Occipital lobe (tissue), 2 donors: Measurements from ENCODE around the gene TNPO2. TPM values are rescaled to one million over a fixed set of nuclear protein-coding genes. Genes with fewer than 3 reads are reported as not detected.
A peak's percentile ranks its signal among the peaks of the same experiment; 100 is the strongest.
"Not testable (repeated sequence)": the region's sequence is repeated elsewhere in the genome, so short reads cannot be mapped to it uniquely, and the experiment has no call there.

Experiments
- DNase-seq: peaks from one replicate; lab custom pipeline; 2025; lab: John Stamatoyannopoulos, UW
- total RNA-seq: library from RNA; depleted of rRNA; stranded (reverse); fragments of >200 nt; gene quantifications from one replicate; pipeline ENCODE4 v1.2.3, GENCODE V29; 2014

Gene TNPO2
- total RNA-seq, 1 donor from 2014 or later = 54.0 TPM

DNA sequence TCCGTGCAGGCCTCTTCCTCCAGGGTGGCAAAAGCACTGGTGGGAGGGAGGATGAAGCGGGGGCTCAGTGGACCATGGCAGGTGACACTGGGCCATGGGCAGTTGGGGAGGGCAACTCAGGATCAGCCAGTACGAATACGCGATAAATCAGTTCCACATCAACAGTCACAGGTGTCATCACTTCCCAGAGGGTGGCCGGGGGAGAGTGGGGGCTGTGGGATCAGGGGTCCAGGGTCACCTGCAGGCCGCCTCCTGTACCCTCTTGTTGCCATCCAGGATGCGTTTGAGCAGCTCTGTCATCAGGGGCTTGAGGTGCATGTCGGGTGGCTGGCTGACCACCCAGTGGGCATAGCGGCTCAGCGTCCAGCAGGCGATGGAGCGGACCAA is 17.4 kb downstream of the TNPO2 start:
- DNase-seq = no peak

DNA sequence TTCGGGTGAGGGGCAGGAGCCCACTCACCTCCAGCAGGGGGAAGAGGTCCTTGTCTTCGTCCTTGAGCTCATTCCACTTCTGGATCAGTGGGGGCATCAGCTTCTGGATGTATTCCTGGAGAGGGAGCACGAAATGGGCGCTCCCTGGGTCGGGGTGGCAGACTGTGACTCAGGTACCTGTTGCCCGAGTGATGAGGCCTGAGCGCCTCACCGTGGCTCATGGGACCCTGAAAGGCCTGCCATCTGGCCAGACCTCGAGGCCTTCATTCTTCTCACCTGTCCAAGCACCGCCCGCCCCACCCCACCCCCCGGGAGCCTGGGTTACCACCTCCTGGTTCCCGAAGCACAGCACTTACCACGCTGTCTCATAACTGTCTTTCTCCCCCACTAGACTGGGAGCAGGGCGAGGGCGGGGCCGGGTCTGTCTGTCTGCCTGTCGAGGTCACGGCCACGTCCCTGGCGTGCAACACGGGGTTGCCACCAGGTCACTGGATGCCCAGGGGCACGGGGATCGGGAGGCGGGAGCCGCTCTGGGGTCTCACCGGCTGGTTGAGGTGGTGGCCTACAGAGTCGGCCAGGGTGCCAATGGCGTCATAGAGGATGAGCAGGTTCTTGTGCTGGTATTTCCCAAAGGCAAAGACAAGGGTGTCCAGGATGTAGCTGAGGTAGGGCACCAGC is 17.9 kb downstream of the TNPO2 start:
- DNase-seq = no peak

DNA sequence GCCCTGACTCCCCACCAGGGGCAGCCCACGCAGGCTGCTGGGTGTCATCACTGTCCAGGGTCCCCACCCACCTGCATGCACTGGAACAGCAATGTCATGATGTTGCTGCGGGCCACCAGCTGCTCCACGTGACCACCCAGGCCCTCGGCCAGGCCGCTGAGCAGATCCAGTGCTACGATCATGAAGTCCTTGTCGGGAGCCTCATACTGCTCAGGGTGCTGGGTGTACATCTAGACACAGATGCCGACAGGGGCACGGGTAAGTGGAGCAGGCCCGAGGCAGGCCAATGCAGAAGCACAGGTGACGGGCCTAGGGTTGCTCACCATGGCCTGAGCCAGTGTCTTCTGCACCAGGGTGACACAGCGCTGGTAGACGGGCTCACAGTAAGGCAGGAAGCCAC is 18.6 kb downstream of the TNPO2 start:
- DNase-seq = no peak

DNA sequence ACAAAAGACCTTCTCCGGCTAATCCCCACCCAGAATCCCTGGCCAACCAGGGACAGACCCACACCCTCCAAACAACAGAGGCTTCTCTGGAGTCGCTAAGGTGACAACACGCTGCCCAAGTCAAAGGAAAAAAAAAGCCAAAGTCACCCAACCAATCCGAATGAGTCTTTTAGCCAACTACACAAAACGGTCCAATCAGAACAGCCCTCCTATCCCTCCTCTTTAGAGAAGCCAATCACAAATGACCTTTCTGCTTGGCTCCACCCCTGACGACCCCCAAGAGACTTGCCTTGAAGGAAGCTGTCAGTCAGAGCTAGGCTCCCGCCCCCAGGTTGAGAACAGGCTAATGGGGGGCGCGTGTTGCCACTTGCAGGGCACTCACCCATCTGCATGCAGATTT is 20.7 kb downstream of the TNPO2 start:
- DNase-seq = no peak

DNA sequence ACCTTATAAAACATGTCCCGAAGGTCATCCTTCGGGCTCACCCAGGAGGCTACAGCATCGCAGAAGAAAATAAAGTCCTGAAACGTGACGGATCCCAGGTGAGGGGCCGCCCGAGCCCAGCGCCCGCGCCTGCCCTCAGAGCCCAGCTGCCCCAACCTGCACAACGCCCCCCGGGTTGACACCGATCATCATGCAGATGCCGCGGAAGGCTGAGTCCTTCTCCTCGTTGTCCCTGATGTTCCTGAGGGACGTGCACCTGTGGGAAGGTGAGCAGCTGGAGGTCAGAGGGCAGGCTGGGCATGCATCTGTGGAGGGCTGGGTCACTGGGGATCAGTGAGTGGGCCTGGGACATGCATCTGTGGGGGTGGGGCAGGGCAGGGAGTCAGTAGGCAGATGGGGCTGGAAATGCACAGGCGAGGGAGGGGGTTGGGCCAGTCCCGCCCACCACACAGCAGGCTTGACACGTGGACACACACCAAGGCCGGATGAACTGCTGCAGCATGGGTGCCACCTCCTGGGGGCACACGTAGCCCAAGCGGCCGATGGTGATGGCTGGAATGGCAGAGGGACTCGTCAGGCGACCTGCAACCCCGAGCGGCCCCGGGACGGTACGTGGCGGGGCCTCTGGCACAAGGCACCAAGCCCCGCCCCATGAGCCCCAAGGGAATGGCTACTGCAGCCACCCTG is 22.0 kb downstream of the TNPO2 start:
- no peak for DNase-seq

DNA sequence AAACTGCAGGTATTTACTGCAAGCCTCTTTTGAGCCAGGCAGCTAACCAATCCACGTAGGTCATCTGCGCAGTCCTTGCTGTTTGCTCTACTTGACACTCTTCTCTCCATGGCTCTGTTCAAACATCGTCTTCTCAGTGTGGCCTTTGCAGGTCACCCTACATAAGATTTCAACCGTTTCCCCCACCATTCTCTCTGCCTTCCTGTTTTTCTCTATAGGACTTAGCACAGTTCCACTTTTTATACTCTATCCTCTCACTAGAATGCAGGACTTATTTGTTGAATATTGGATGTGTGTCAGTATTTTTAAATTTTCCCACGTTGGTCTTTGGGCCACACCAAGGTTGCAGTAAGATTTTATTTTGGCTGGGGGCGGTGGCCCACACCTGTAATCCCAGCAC is 25.6 kb downstream of the TNPO2 start:
- no peak for DNase-seq

DNA sequence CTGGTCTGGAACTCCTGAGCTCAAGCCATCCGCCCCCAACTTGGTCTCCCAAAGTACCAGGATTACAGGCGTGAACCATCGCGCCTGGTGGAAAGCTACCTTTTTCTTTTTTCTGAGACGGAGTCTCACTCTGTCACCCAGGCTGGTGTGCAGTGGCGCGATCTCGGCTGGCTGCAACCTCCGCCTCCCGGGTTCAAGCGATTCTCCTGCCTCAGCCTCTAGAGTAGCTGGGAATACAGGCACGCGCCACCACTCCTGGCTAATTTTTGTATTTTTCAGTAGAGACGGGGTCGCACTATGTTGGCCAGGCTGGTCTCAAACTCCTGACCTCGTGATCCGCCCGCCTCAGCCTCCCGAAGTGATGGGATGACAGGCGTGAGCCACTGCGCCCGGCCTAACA is 26.3 kb downstream of the TNPO2 start:
- DNase-seq = not testable (repeated sequence)

DNA sequence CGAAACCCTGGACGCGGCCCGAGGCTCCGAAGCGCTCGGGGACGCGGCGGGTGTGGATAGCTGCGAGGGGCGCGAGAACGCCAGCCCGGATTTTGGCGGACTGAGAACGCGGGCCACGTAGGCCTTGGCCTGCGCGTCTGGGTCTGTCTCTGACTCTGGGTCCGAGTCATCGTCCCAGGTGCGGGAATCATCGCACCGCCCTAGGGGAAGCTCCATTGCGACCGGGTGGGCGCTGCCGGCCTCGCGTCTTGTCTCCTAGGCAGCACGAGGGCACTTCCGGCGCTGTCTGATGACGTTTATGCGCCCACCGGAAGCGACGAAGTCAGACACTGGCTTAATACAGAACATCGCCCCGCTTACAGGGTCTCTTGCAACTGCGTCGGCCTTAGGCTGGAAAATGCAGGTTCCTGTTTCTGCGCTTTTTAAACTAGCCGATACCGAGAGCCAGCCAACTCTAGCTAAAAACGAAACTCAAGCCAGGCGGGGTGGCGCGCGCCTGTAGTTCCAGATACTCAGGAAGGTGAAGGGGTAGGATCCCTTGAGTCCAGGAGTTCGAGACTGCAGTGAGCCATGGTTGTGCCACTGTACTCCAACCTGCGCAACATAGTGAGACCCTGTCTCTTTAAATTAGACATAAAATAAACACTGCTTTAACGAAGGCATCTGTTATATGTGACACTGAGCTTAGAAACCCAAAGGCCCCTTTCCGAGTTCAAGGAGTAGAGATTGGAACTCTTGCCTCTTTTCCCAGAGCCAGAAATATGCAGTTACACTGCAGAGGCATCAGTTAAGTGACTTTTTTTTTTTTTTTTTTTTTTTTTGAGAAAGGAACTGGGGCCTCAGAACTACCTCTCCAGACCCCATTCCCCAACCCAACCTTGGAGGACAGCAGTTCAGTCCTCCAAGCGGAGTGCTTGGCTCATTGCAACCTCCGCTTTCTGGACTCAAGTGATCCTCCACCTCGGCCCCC is 27.1 kb downstream of the TNPO2 start, which contains the start of gene FBXW9:
Gene FBXW9 (minus strand): TSS at position 266 of the 970 bp plus-strand sequence. CDS start 50 bp downstream, at position 216.
- peak; percentile 91 for DNase-seq

DNA sequence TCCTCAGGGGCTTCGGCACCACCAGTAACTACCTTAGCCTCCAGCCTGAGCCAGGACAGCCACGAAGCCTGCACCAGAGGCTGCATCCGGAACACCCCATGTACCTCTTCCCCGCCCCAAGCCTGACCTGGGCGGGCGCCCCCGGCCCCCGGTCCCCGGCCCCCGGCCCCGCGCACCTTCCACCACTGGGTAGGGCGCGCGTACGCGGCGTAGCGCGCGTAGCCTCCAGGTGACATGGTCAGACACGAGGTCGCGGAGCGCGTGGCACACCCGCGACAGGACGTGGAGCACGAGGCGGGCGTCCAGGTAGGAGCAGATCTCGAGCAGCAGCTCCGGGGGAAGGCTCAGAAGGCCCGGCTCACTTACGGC is 27.8 kb downstream of the TNPO2 start:
- DNase-seq = no peak

DNA sequence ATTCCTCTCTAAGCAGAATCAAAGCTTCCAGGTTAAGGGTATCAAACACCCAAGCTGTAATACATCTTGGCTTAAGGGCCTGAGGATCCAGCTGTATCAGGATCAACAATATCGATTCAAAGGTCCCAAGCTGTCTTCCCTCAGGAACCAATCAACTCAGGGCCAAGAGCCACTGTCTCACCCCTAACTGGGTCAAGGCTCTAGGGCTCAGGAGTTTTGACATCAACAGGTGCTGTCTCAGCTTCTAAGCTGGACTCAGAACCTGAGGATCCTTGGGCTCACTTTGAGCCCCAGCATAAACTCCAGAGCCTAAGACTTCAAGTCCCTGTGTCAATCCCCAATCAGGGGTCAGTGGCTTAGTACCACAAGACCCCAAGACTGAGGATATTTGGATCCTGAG is 28.2 kb downstream of the TNPO2 start:
- DNase-seq = no peak

DNA sequence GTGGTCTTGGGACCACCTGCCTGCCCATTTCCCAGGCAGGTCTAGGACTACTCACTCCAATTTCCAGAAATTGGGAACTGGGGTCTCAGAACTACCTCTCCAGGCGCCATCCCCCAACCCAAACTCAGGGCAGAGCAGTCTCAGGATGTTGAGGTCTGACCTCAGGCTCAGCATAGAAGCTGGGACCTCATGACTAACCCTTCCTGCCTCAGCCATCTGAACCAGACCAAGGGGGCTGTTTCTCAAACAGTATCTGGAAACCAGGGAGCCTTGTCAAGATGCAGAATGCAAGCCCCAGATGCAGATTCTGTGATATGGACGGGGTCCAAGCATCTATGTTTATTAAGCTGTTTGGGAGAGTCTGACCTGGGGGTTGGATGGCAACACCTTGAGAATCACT is 28.6 kb downstream of the TNPO2 start:
- DNase-seq = no peak

DNA sequence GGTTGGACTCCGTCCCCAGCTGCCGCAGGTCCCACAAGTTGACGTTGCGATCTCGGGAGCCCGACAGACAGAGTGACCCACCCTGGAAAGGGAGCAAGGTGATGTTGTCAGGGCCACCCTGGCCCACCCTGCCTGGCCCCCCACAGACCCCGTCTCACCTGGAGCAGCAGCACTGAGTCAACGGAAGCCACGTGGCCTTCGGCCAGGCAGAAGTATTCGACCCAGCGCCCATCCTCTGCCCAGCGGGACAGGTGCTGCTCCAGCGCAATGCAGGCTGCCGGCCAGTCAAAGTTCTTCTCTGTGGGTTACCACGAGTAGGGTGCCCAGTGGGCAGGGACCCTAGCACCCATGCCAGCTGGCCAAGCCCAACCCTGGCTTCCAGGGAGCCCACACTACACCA is 29.1 kb downstream of the TNPO2 start:
- DNase-seq = no peak

DNA sequence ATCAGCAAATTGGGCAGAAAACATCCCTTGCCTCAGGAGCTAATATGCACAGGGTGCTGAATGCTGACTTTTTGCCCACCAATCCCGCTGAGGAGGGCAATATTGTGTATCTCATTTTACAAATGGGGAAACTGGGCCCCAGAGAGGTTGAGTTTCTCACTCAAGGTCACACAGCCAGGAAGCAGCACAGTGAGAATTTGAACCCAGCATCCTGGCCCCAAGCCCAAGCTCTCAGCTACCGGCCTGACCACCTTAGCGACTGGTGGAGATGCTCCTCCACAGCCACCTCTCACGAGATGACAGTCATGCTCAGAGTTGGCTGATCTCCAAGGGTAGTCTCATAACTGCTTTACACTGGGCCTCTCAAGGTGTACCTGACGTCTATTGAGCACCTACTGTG is 30.8 kb downstream of the TNPO2 start:
- DNase-seq = no peak

DNA sequence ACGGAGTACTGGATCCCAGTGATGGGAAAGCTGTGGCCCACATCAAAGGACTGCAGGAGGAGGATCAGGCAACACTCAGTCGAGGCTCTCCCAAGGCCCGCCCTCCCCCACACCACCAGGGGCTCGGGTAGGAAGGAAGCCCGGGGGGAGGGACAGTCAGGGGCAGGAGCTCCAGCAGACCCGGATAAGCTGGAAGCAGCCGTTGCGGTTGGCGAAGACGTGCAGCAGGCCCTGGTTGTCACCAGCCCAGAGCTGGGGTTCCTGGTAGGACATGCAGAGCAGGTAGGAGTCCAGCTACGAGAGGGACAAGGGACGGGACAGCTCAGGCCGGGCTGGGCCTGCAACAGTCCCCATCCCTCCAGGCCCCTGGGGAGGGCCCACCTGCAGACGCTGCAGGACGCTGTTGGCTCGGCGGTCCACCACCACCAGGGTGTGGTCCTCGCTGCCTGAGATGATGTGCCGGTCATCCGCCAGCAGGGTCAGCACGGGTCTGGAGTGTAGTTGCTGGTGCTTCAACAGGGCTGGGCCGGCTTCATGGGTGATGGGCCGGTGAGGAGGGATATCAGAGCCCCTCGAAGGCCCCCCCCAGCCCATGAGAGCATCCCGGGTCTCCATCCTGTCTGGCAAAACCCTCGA is 34.0 kb downstream of the TNPO2 start:
- DNase-seq = no peak

DNA sequence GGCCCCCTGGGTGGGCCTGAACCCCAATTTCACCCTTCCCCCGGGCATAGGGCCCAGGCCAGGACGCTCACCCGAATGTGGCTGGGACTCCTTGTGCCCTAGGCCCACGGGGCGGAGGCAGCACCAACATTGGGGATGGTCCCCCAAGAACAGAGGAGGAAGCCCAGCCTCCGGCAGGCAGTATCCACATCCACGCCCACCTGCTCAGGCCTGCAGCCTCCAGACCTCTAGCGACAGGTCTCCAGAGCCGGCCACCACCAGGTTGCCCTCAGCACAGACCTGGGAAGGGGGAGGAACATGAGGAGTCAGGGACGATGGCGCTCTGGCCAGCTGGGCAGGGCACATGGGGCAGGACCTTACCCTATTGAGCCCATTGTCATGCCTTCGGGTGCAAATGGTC is 34.7 kb downstream of the TNPO2 start:
- DNase-seq = no peak

DNA sequence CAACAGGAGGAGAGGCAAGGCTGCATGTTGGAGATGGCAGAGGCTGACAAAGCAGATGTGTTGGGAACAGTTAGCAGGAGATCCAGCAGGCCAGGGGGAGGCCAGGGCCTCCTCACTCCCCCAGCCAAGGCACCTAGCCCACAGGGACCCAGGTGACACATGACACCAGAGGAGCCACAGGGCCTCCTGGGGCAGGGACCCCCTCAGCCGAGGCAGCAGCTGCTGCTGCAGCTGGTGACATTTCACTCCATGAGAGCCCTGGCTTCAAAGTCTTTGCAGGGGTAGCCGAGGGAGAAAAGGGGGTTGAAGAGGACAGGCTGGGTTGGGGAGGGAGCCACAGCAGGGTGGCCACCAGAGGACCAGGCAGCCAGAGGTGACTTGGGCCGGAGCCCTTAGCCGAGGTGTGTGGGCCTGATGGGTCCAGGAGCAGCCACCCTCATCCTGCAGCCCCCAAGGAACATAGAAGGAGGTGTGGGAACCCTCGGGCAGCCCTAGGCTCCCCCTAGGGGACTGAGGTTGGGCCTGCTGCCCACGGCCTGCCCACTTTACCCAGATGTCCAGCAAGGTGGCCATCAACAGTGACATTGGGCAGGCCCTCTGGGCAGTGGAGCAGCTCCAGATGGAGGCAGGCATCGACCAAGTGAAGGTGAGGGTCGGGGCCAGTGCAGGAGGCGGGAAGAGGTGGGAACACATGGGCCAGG is 36.1 kb downstream of the TNPO2 start, which contains the start of gene GNG14:
Gene GNG14 (plus strand): TSS at position 503 of the 701 bp plus-strand sequence. CDS start 51 bp downstream, at position 554.
- no peak for DNase-seq

DNA sequence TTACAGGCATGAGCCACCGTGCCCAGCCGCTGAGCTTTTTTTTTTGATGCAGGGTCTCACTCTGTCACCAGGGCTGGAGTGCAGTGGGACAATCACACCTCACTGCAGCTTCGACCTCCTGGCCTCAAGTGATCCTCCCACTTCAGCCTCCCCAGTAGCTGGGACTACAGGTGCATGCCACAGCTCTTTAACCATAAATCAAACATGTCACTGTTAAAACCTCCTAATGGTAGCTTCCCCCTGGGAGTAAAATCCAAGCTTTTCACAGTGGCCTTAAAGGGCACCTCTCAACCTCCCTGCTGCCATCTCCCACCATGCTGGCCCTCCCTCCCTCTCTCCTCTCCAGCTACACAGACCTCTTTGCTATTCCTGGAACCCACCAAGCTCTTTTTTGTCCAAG is 37.9 kb downstream of the TNPO2 start:
- no peak for DNase-seq

DNA sequence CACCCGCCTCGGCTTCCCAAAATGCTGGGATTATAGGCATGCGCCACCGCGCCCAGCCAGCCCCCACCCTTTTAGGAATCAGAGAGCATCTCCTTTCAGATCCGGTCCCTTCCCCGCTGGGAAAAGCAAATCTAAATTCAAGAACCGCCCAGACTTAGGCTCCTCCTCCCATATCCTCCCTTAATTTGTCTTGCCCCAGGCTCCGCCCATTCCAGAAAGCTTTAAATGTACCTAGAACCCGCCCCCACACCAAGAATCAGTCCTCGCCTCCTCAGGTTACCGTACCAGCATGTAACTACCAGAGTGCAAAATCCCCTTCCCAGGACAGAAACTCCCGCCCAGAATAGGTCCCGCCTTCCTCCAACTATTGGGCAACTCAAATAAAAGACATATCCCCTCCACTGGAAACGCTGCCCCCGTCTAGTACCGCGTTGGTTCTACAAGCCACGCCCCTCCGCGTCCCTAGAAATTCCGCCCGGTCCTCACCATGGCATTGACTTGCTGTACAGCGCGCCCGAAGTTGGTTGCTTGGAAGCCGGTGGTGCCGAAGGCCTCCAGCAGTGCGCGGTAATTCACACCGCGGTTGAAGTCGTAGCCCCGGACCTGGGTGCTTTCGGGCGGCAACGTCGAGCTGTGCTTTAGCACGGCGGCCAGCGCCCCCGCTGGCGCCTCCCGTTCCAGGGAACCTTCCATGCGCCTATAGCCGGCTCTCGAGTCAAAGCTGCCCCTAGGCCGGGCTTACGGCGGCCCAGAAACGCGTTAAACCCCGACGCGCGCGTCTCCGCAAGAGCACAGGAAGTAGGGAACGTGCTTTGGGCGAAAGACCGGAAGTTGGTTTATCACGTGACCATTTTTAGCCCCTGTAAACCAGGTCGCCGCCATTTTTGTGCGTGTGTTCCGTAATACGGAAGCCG is 42.4 kb downstream of the TNPO2 start, which contains the start of gene DHPS:
Gene DHPS (minus strand): TSS at position 807 of the 914 bp plus-strand sequence. CDS start 114 bp downstream, at position 693.
- peak; percentile 82 for DNase-seq

DNA sequence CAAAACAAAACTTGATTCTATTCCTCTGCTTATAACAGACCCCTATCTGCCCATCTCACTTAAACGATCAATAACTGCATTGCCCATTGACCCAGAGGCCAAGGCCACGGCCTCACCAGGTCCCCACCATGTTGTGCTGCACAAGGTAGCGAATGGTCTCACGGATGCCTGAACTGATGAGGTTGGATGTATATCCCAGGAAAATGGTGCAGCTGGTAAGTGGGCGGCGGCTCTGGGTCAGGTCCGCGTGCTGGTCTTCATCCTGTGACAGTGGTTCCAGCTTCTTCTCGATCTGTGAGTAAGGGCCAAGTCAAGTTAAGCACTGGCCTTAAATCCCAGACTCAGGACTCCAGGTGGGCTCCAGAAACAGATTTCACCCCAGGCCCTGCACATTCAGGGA is 43.7 kb downstream of the TNPO2 start:
- no peak for DNase-seq

DNA sequence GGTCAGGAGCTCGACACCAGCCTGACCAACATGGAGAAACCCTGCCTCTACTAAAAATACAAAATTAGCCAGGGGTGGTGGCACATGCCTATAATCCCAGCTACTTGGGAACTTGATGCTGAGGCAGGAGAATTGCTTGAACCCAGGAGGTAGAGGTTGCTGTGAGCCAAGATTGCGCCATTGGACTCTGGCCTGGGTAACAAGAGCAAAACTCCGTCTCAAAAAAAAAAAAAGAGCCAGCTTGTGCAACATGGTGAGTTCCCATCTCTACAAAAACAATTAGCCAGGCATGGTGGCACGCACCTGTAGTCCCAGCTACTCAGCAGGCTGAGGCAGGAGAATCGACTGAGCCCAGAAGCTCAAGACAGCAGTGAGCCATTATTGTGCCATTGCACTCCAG is 45.7 kb downstream of the TNPO2 start:
- not testable (repeated sequence) for DNase-seq
